Peyer's patch (tissue), 4 donors: ENCODE results near the gene LMX1B. TPM values are rescaled to one million over a fixed set of nuclear protein-coding genes. Genes with fewer than 3 reads are reported as not detected.
"Not testable (repeated sequence)": the region's sequence is repeated elsewhere in the genome, so short reads cannot be mapped to it uniquely, and the experiment has no call there.

Experiments
- DNase-seq, 3 donors: peaks; one replicate each; pipeline ENCODE4 v3.0.0-alpha.2; 2017 to 2019
- H3K27ac ChIP-seq, 4 donors: fragments of 200-600 bp; sonication (generic); one replicate each; pipeline ENCODE4 v1.5.1; 2016 to 2019
- H3K27me3 ChIP-seq, 2 donors: fragments of 200-600 bp; sonication (generic); one replicate each; pipeline ENCODE4 v1.5.1; 2019
- H3K36me3 ChIP-seq, 3 donors: fragments of 200-600 bp; sonication (generic); one replicate each; pipeline ENCODE4 v1.5.1; 2016 to 2019
- H3K4me1 ChIP-seq, 4 donors: fragments of 200-600 bp; sonication (generic); one replicate each; pipeline ENCODE4 v1.5.1; 2016 to 2019
- H3K4me3 ChIP-seq, 4 donors: fragments of 200-600 bp; sonication (generic); 1 replicate in 3 of 4; 2 replicates in 1 of 4; pipeline ENCODE4 v1.5.1; 2016 to 2019; ENCODE audit warnings: mild to moderate bottlenecking in 1 of 4
- H3K9me3 ChIP-seq, 4 donors: fragments of 200-600 bp; sonication (generic); one replicate each; pipeline ENCODE4 v1.5.1; 2016 to 2019; ENCODE audit warnings: mild to moderate bottlenecking in 1 of 4
- CTCF ChIP-seq, 6 experiments: fragments of 450-650 bp in 4 of 6; fragments of 200-600 bp in 2 of 6; sonication (generic) in 1 of 6; IDR thresholded peaks; one replicate each; pipeline ENCODE4 v1.5.1; 2017 to 2019; ENCODE audit warnings: antibody characterized with exemption in 6 of 6, mild to moderate bottlenecking in 3 of 6, moderate library complexity in 1 of 6
- POLR2A ChIP-seq, 2 donors: fragments of 450-650 bp; IDR thresholded peaks; one replicate each; pipeline ENCODE4 v1.5.1; 2017; ENCODE audit warnings: antibody characterized with exemption in 2 of 2, mild to moderate bottlenecking in 2 of 2, moderate library complexity in 2 of 2
- total RNA-seq, 4 donors: library from RNA; depleted of rRNA; stranded (reverse); fragments of >200 nt; gene quantifications; one replicate each; pipeline ENCODE4 v1.1.0, GENCODE V29; 2016

Gene LMX1B
- total RNA-seq, 4 donors from 2014 or later, result not detected

DNA sequence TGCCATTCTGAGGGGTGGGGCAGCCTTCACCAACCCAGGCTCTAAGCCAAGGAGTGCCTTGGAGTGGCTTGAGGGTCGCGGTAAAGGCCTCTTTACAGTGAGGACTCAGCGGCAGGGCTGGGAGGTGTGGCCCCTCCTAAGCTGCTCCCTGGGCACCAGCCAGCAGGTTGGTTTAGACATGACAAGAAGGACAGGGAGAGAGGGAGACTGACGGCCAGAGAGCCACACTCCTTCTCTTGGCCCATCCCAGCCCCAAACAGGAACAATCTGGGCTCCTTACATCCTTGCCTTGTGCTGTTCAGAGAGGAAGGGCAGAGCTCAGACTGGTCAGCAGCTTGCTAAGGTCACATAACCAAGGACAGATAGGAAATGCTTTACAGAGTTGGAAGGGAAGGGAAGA, 94.5 kb downstream of the LMX1B start:
- Histone ChIP-seq H3K27ac (no peak overlapping the region), H3K36me3 (no peaks in the 10 kb centered on the region), H3K4me3 (no peak overlapping the region), H3K4me1 (peaks cover 0 to 8% (median 0%) of the 10 kb centered on the region in 4 donors), H3K27me3 (no peaks in the 10 kb centered on the region), H3K9me3 (no peaks in the 10 kb centered on the region)
- TF ChIP-seq CTCF (IDR thresholded peaks at IDR 0.05), result no peak
- peak; percentile 2 to 34 (median 30) for DNase-seq

- no peaks in the 10 kb centered on the region for H3K27me3 ChIP-seq
- no peak for TF ChIP-seq POLR2A (IDR thresholded peaks at IDR 0.05)
- no peak for TF ChIP-seq CTCF (IDR thresholded peaks at IDR 0.05)
- H3K36me3 ChIP-seq, result no peaks in the 10 kb centered on the region
- H3K4me3 ChIP-seq, result no peak overlapping the region
- no peak overlapping the region for H3K27ac ChIP-seq
- H3K4me1 ChIP-seq, result peaks cover 0 to 8% (median 0%) of the 10 kb centered on the region in 4 donors
- no peaks in the 10 kb centered on the region for H3K9me3 ChIP-seq
- DNase-seq, result peak in 1 of 3 donors; percentile 11
Observed at GRCh38 chr9:126709241-126709640, 95.5 kb downstream of the LMX1B start.

- no peaks in the 10 kb centered on the region for H3K36me3 ChIP-seq
- TF ChIP-seq POLR2A (IDR thresholded peaks at IDR 0.05) (no peak), CTCF (IDR thresholded peaks at IDR 0.05) (no peak)
- no peak overlapping the region for H3K4me3 ChIP-seq
- H3K9me3 ChIP-seq, result no peaks in the 10 kb centered on the region
- no peak for DNase-seq
- no peaks in the 10 kb centered on the region for H3K27me3 ChIP-seq
- no peak overlapping the region for H3K27ac ChIP-seq
- H3K4me1 ChIP-seq, result peaks cover 0 to 5% (median 2%) of the 10 kb centered on the region in 4 donors
Observed at GRCh38 chr9:126715382-126715781, 101.7 kb downstream of the LMX1B start.

- not testable (repeated sequence) for DNase-seq, H3K9me3 ChIP-seq, H3K4me3 ChIP-seq, H3K27me3 ChIP-seq, H3K4me1 ChIP-seq, H3K36me3 ChIP-seq, H3K27ac ChIP-seq
Observed at GRCh38 chr9:126717441-126717840, 103.7 kb downstream of the LMX1B start.

DNA sequence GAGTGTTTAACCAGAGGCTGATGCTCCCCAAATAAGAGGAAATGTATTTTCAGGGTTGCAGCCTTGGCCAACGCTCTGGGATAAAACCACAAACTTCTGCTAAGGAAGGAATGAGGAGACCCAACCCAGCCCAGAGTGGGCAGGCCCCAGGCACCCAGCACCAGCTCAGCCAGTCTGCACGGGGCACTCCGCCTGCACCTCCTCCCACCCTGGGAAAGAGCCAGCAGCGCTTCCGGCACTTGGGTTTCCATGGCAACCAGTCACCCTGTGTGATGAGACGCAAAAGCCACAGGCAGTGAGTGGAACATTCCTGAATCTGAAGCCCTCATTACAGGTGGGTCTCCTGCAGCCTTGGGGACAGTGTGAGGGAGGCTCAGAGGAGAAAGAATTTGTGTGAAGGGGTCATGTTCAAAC, 105.9 kb downstream of the LMX1B start:
- Histone ChIP-seq H3K4me3 (no peak overlapping the region), H3K27ac (peak overlapping the region in 2 of 4 donors; percentile 18 to 98), H3K9me3 (no peaks in the 10 kb centered on the region), H3K27me3 (peaks cover 0 to 3% of the 10 kb centered on the region in 2 donors), H3K36me3 (no peaks in the 10 kb centered on the region), H3K4me1 (peaks cover 0 to 16% (median 7%) of the 10 kb centered on the region in 4 donors)
- DNase-seq, result peak in 2 of 3 donors; percentile 90 to 94
- TF ChIP-seq CTCF (IDR thresholded peaks at IDR 0.05) (no peak), POLR2A (IDR thresholded peaks at IDR 0.05) (no peak)

- Histone ChIP-seq H3K4me1 (peaks cover 0 to 16% (median 7%) of the 10 kb centered on the region in 4 donors), H3K9me3 (no peaks in the 10 kb centered on the region), H3K36me3 (no peaks in the 10 kb centered on the region), H3K27me3 (peaks cover 0 to 3% of the 10 kb centered on the region in 2 donors), H3K4me3 (no peak overlapping the region), H3K27ac (peak overlapping the region in 2 of 4 donors; percentile 18 to 98)
- TF ChIP-seq POLR2A (IDR thresholded peaks at IDR 0.05) (no peak), CTCF (IDR thresholded peaks at IDR 0.05) (no peak)
- no peak for DNase-seq
Observed at GRCh38 chr9:126720036-126720435, 106.3 kb downstream of the LMX1B start.
